ENCODE measurements around the gene ZNHIT1. TPM values are rescaled to one million over a fixed set of nuclear protein-coding genes. Genes with fewer than 3 reads are reported as not detected.

ZNHIT1 gene
- total and polyA plus RNA-seq, 2 donors from 2014 or later, result 74.9 to 208 TPM

- FAIRE-seq, result no peak
- Histone ChIP-seq H3K9ac (ENCODE audit: low read length in 3 of 3) (no peak overlapping the region), H3K27me3 (ENCODE audit: control insufficient read depth, insufficient read depth, low read length) (no peaks in the 10 kb centered on the region), H3K36me3 (ENCODE audit: control insufficient read depth in 2 of 3, insufficient read depth in 3 of 3, low read length in 3 of 3) (peaks cover 0 to 8% (median 0%) of the 10 kb centered on the region in 3 donors), H3K27ac (ENCODE audit: low read depth in 2 of 2, low read length in 2 of 2) (no peak overlapping the region), H3K9me3 (ENCODE audit: control insufficient read depth in 2 of 3, insufficient read depth in 1 of 3, low read length in 3 of 3) (no peaks in the 10 kb centered on the region), H3K4me1 (ENCODE audit: control insufficient read depth in 2 of 3, insufficient read depth in 2 of 3, low read depth in 1 of 3, low read length in 3 of 3) (peaks cover 0 to 19% (median 6%) of the 10 kb centered on the region in 3 donors), H3K4me3 (ENCODE audit: low read length in 3 of 3) (no peak overlapping the region)
- peak; percentile 20 for TF ChIP-seq CTCF (IDR thresholded peaks at IDR 0.05; ENCODE audit: borderline replicate concordance, extremely low read depth, insufficient read depth)
- no peak for DNase-seq
- intact Hi-C loops (cut with DNase I), result no loop called here
Observed at GRCh38 chr7:101235050-101235449, 17.1 kb downstream of the ZNHIT1 start.

GRCh38 chr7:101235522-101235921 lies 17.6 kb downstream of the ZNHIT1 start:
- Histone ChIP-seq H3K9ac (ENCODE audit: low read length in 3 of 3) (no peak overlapping the region), H3K27me3 (ENCODE audit: control insufficient read depth, insufficient read depth, low read length) (no peaks in the 10 kb centered on the region), H3K36me3 (ENCODE audit: control insufficient read depth in 2 of 3, insufficient read depth in 3 of 3, low read length in 3 of 3) (peaks cover 0 to 9% (median 0%) of the 10 kb centered on the region in 3 donors), H3K4me1 (ENCODE audit: control insufficient read depth in 2 of 3, insufficient read depth in 2 of 3, low read depth in 1 of 3, low read length in 3 of 3) (peaks cover 0 to 19% (median 6%) of the 10 kb centered on the region in 3 donors), H3K27ac (ENCODE audit: low read depth in 2 of 2, low read length in 2 of 2) (no peak overlapping the region), H3K4me3 (ENCODE audit: low read length in 3 of 3) (no peak overlapping the region), H3K9me3 (ENCODE audit: control insufficient read depth in 2 of 3, insufficient read depth in 1 of 3, low read length in 3 of 3) (no peaks in the 10 kb centered on the region)
- DNase-seq (no peak), FAIRE-seq (no peak)
- TF ChIP-seq CTCF (IDR thresholded peaks at IDR 0.05; ENCODE audit: borderline replicate concordance, extremely low read depth, insufficient read depth), result no peak
- intact Hi-C loops (cut with DNase I), result no loop called here

GRCh38 chr7:101236292-101236835 lies 18.4 kb downstream of the ZNHIT1 start:
- Histone ChIP-seq H3K9ac (ENCODE audit: low read length in 3 of 3) (no peak overlapping the region), H3K9me3 (ENCODE audit: control insufficient read depth in 2 of 3, insufficient read depth in 1 of 3, low read length in 3 of 3) (no peaks in the 10 kb centered on the region), H3K4me1 (ENCODE audit: control insufficient read depth in 2 of 3, insufficient read depth in 2 of 3, low read depth in 1 of 3, low read length in 3 of 3) (peaks cover 0 to 21% (median 6%) of the 10 kb centered on the region in 3 donors), H3K36me3 (ENCODE audit: control insufficient read depth in 2 of 3, insufficient read depth in 3 of 3, low read length in 3 of 3) (peaks cover 0 to 11% (median 0%) of the 10 kb centered on the region in 3 donors), H3K4me3 (ENCODE audit: low read length in 3 of 3) (no peak overlapping the region), H3K27ac (ENCODE audit: low read depth in 2 of 2, low read length in 2 of 2) (no peak overlapping the region), H3K27me3 (ENCODE audit: control insufficient read depth, insufficient read depth, low read length) (no peaks in the 10 kb centered on the region)
- no peak for TF ChIP-seq CTCF (IDR thresholded peaks at IDR 0.05; ENCODE audit: borderline replicate concordance, extremely low read depth, insufficient read depth)
- DNase-seq (no peak), FAIRE-seq (no peak)
- intact Hi-C loops (cut with DNase I), result no loop called here

Measured in kidney (tissue), 14 donors.